CD14-positive monocyte (primary cell): Measurements from ENCODE around the gene C12orf43. TPM values are rescaled to one million over a fixed set of nuclear protein-coding genes. Genes with fewer than 3 reads are reported as not detected.

Experiments used
- DNase-seq, 3 donors: peaks; one replicate each; pipeline ENCODE4 v3.0.0-alpha.2; 2011 to 2022
- H2AFZ ChIP-seq: 2 replicates; pipeline ENCODE4 v1.6.0; 2012; ENCODE audit warnings: mild to moderate bottlenecking, low read depth, low read length, inconsistent platforms; ENCODE audit not compliant: insufficient read depth, poor library complexity, severe bottlenecking
- H3K27ac ChIP-seq, 2 donors: 1 replicate in 1 of 2; 2 replicates in 1 of 2; pipeline ENCODE4 v1.5.1; 2012 to 2013; ENCODE audit warnings: low read length in 2 of 2, control low read depth in 1 of 2, inconsistent platforms in 1 of 2, low read depth in 1 of 2, mild to moderate bottlenecking in 1 of 2
- H3K27me3 ChIP-seq, 2 donors: one replicate each; pipeline versions ENCODE4 v1.6.0 to v1.6.1; 2011 to 2013; ENCODE audit warnings: low read length in 2 of 2; ENCODE audit not compliant: control insufficient read depth in 2 of 2, insufficient read depth in 2 of 2
- H3K36me3 ChIP-seq, 2 donors: replicated peaks in 1 of 2; 1 replicate in 1 of 2; 2 replicates in 1 of 2; pipeline versions ENCODE4 v1.5.1 to v1.6.1; 2012 to 2013; ENCODE audit warnings: low read length in 2 of 2, control low read depth in 1 of 2, inconsistent platforms in 1 of 2, mild to moderate bottlenecking in 1 of 2; ENCODE audit not compliant: insufficient read depth in 2 of 2, control insufficient read depth in 1 of 2
- H3K4me1 ChIP-seq, 2 donors: 1 replicate in 1 of 2; 2 replicates in 1 of 2; pipeline versions ENCODE4 v1.5.1 to v1.6.1; 2012 to 2013; ENCODE audit warnings: low read length in 2 of 2, control low read depth in 1 of 2, inconsistent platforms in 1 of 2, mild to moderate bottlenecking in 1 of 2, moderate library complexity in 1 of 2; ENCODE audit not compliant: insufficient read depth in 2 of 2, control insufficient read depth in 1 of 2
- H3K4me2 ChIP-seq: replicated peaks from 2 replicates; pipeline ENCODE3; 2012; ENCODE audit warnings: low read length, moderate library complexity, mild to moderate bottlenecking; ENCODE audit not compliant: poor library complexity, severe bottlenecking; ENCODE audit errors: extremely low read depth
- H3K4me3 ChIP-seq, 3 experiments: fragments of 200-600 bp in 1 of 3; sonication (generic) in 1 of 3; replicated peaks in 1 of 3; 1 replicate in 2 of 3; 2 replicates in 1 of 3; pipeline ENCODE4 v1.5.1; 2011 to 2013; ENCODE audit warnings: low read length in 3 of 3, mild to moderate bottlenecking in 3 of 3, control low read depth in 2 of 3, low read depth in 2 of 3, inconsistent platforms in 1 of 3, moderate library complexity in 1 of 3
- H3K79me2 ChIP-seq: 2 replicates; pipeline ENCODE4 v1.6.0; 2012; ENCODE audit warnings: mild to moderate bottlenecking, control low read depth, inconsistent platforms, low read length, moderate library complexity; ENCODE audit not compliant: insufficient read depth
- H3K9ac ChIP-seq: 2 replicates; pipeline ENCODE4 v1.6.0; 2017; ENCODE audit warnings: low read length, mild to moderate bottlenecking; ENCODE audit not compliant: insufficient read depth, poor library complexity, severe bottlenecking
- H3K9me3 ChIP-seq, 2 donors: replicated peaks in 1 of 2; 1 replicate in 1 of 2; 2 replicates in 1 of 2; pipeline versions ENCODE4 v1.5.1 to v1.6.1; 2012 to 2013; ENCODE audit warnings: low read length in 2 of 2, control low read depth in 1 of 2; ENCODE audit not compliant: control insufficient read depth in 1 of 2, insufficient read depth in 1 of 2
- H4K20me1 ChIP-seq: 2 replicates; pipeline ENCODE4 v1.6.0; 2012; ENCODE audit warnings: mild to moderate bottlenecking, low read length, control low read depth, moderate library complexity; ENCODE audit not compliant: insufficient read depth
- H3K27ac Mint-ChIP-seq, 7 donors: one replicate each; pipeline ENCODE4 v1.8.0; 2020; ENCODE audit warnings: mild to moderate bottlenecking in 7 of 7, mixed read lengths in 7 of 7, moderate library complexity in 6 of 7, inconsistent platforms in 2 of 7
- H3K27me3 Mint-ChIP-seq, 3 donors: one replicate each; pipeline ENCODE4 v1.8.0; 2021 to 2022; ENCODE audit warnings: low read depth in 3 of 3, mild to moderate bottlenecking in 3 of 3, mixed read lengths in 3 of 3, moderate library complexity in 3 of 3, inconsistent platforms in 1 of 3
- H3K36me3 Mint-ChIP-seq, 2 donors: one replicate each; pipeline ENCODE4 v1.8.0; 2020; ENCODE audit warnings: mixed read lengths in 2 of 2, inconsistent platforms in 1 of 2, mild to moderate bottlenecking in 1 of 2
- H3K4me1 Mint-ChIP-seq: one replicate; pipeline ENCODE4 v1.8.0; 2020; ENCODE audit warnings: mild to moderate bottlenecking, mixed read lengths
- H3K4me3 Mint-ChIP-seq, 2 donors: one replicate each; pipeline ENCODE4 v1.8.0; 2020; ENCODE audit warnings: mild to moderate bottlenecking in 2 of 2, mixed read lengths in 2 of 2, moderate library complexity in 1 of 2
- H3K9me3 Mint-ChIP-seq, 7 donors: one replicate each; pipeline ENCODE4 v1.8.0; 2020 to 2022; ENCODE audit warnings: mixed read lengths in 7 of 7, mild to moderate bottlenecking in 6 of 7, moderate library complexity in 6 of 7, inconsistent platforms in 2 of 7
- WGBS: methylation state at CpG from one replicate; pipeline ENCODE4 v1.1.5; 2013; ENCODE audit warnings: missing lambda C conversion rate; ENCODE audit not compliant: insufficient coverage; 5-methylcytosine and 5-hydroxymethylcytosine counted together
- intact Hi-C, 2 donors: fragments of 100-400 bp; cut with micrococcal nuclease; formaldehyde crosslinking; loops; one replicate each; pipeline versions ENCODE4 v1.15.0 to v1.15.1; 2023
- polyA plus RNA-seq, 3 donors: library from polyadenylated mRNA; depleted of rRNA in 1 of 3; unstranded in 2 of 3; stranded (reverse) in 1 of 3; fragments of 300-500 nt in 2 of 3; fragments of >200 nt in 1 of 3; fragmentation: Illumina TruSeq in 2 of 3; gene quantifications; 1 replicate in 2 of 3; 2 replicates in 1 of 3; pipeline ENCODE4 v1.2.3, GENCODE V29; 2012 to 2021
- TF ChIP-seq, protein P1 (sequence below): fragments of 200-600 bp; IDR thresholded peaks from one replicate; pipeline ENCODE4 v1.8.0; 2022; ENCODE audit warnings: antibody characterized with exemption, mild to moderate bottlenecking

Gene C12orf43
- polyA plus RNA-seq, 3 donors = 7.2 to 10.9 (median 9.6) TPM

DNA sequence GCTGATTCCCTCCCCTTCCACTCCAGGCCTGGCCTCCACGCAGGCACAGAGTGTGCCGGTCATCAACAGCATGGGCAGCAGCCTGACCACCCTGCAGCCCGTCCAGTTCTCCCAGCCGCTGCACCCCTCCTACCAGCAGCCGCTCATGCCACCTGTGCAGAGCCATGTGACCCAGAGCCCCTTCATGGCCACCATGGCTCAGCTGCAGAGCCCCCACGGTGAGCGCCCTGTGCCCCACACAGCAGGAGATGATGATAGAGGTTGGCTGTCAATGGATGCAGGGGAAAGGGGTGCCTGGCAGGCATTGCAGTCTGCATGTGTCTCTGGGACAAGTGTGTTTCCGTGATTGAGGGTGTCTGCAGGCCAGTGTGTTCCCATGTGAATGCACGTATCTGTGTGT is 18.8 kb downstream of the C12orf43 start:
- Histone ChIP-seq H3K4me2 (no peak overlapping the region), H3K4me1 (no peaks in the 10 kb centered on the region), H3K79me2 (no peaks in the 10 kb centered on the region), H3K36me3 (peaks cover 6 to 14% of the 10 kb centered on the region in 2 donors), H3K9ac (no peak overlapping the region), H3K9me3 (no peaks in the 10 kb centered on the region), H3K4me3 (no peak overlapping the region), H3K27me3 (no peaks in the 10 kb centered on the region), H3K27ac (no peak overlapping the region), H4K20me1 (no peaks in the 10 kb centered on the region), H2AFZ (no peak overlapping the region)
- Mint-ChIP-seq H3K9me3 (peaks cover 0 to 6% (median 0%) of the 10 kb centered on the region in 7 donors), H3K27me3 (peaks cover 0 to 9% (median 6%) of the 10 kb centered on the region in 3 donors), H3K27ac (no peak overlapping the region), H3K4me1 (peaks cover 1% of the 10 kb centered on the region), H3K36me3 (peaks cover 3 to 12% of the 10 kb centered on the region in 2 donors), H3K4me3 (no peak overlapping the region)
- 81% methylated on average over 6 of the region's 9 CpGs for WGBS
- intact Hi-C loops = no loop called here
- TF ChIP-seq, protein P1, sequence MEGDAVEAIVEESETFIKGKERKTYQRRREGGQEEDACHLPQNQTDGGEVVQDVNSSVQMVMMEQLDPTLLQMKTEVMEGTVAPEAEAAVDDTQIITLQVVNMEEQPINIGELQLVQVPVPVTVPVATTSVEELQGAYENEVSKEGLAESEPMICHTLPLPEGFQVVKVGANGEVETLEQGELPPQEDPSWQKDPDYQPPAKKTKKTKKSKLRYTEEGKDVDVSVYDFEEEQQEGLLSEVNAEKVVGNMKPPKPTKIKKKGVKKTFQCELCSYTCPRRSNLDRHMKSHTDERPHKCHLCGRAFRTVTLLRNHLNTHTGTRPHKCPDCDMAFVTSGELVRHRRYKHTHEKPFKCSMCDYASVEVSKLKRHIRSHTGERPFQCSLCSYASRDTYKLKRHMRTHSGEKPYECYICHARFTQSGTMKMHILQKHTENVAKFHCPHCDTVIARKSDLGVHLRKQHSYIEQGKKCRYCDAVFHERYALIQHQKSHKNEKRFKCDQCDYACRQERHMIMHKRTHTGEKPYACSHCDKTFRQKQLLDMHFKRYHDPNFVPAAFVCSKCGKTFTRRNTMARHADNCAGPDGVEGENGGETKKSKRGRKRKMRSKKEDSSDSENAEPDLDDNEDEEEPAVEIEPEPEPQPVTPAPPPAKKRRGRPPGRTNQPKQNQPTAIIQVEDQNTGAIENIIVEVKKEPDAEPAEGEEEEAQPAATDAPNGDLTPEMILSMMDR = no peak
- no peak for DNase-seq

DNA sequence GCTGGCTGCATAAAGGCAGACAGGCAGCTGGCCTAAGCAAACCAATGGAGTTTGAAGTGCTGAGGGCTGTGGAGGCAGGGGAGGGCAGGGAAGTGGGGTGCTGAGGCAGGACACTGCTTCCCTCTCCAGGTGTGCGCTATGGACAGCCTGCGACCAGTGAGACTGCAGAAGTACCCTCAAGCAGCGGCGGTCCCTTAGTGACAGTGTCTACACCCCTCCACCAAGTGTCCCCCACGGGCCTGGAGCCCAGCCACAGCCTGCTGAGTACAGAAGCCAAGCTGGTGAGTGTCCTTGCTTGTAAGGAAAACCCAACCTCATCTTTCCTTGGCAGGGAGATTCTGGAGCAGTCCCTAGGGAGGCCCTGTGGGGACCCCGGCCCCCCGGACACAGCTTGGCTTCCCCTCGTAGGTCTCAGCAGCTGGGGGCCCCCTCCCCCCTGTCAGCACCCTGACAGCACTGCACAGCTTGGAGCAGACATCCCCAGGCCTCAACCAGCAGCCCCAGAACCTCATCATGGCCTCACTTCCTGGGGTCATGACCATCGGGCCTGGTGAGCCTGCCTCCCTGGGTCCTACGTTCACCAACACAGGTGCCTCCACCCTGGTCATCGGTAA is 20.0 kb downstream of the C12orf43 start:
- 97% methylated on average over 7 of the region's 11 CpGs for WGBS
- no peaks in the 10 kb centered on the region for H3K79me2 ChIP-seq
- intact Hi-C loops = no loop called here
- peaks cover 0 to 2% of the 10 kb centered on the region in 2 donors for H3K36me3 ChIP-seq
- H3K9me3 ChIP-seq = no peaks in the 10 kb centered on the region
- Mint-ChIP-seq H3K4me1 (peaks cover 1% of the 10 kb centered on the region), H3K27ac (no peak overlapping the region), H3K4me3 (no peak overlapping the region), H3K27me3 (peaks cover 0 to 9% (median 5%) of the 10 kb centered on the region in 3 donors), H3K36me3 (peaks cover 0 to 1% of the 10 kb centered on the region in 2 donors), H3K9me3 (peaks cover 0 to 6% (median 0%) of the 10 kb centered on the region in 7 donors)
- H3K4me1 ChIP-seq = no peaks in the 10 kb centered on the region
- no peaks in the 10 kb centered on the region for H3K27me3 ChIP-seq
- no peaks in the 10 kb centered on the region for H4K20me1 ChIP-seq
- no peak overlapping the region for H3K27ac ChIP-seq
- no peak overlapping the region for H3K9ac ChIP-seq
- H3K4me3 ChIP-seq = no peak overlapping the region
- no peak overlapping the region for H2AFZ ChIP-seq
- DNase-seq = no peak
- TF ChIP-seq, protein P1 = no peak
- no peak overlapping the region for H3K4me2 ChIP-seq
